HepG2 (cell line): ENCODE measurements around the gene DNAAF8. TPM values are rescaled to one million over a fixed set of nuclear protein-coding genes. Genes with fewer than 3 reads are reported as not detected.

Experiments used
- FOXA1 ChIP-seq, 2 experiments: fragments of 450-650 bp in 1 of 2; sonication (generic) in 1 of 2; formaldehyde crosslinking in 1 of 2; IDR thresholded peaks; 2 replicates each; pipeline versions ENCODE4 v1.4.0 to v1.6.1; 2016 to 2020; ENCODE audit warnings: missing genetic modification reagents in 1 of 2
- HOXA5 ChIP-seq: sonication (generic); formaldehyde crosslinking; IDR thresholded peaks from 2 replicates; pipeline ENCODE4 v1.4.0; 2020; ENCODE audit warnings: missing genetic modification reagents
- KLF16 ChIP-seq, 2 experiments: sonication (generic) in 1 of 2; formaldehyde crosslinking in 1 of 2; IDR thresholded peaks; 2 replicates each; pipeline versions ENCODE4 v1.6.1 to v1.8.0; 2016 to 2023; ENCODE audit warnings: missing genetic modification reagents in 2 of 2, missing compliant biosample characterization in 1 of 2
- RBFOX2 ChIP-seq: fragments of 200-400 bp; formaldehyde crosslinking; IDR thresholded peaks from 2 replicates; pipeline ENCODE4 v1.6.1; 2017; ENCODE audit warnings: low read depth, mild to moderate bottlenecking, low read length
- SATB2 ChIP-seq: sonication (generic); formaldehyde crosslinking; IDR thresholded peaks from 2 replicates; pipeline ENCODE4 v1.5.0; 2020; ENCODE audit warnings: missing genetic modification reagents
- TCF12 ChIP-seq, 2 experiments: fragments of 450-650 bp in 1 of 2; sonication (generic) in 1 of 2; formaldehyde crosslinking in 1 of 2; IDR thresholded peaks; 2 replicates each; pipeline versions ENCODE4 v1.6.1 to v1.8.0; 2017 to 2022; ENCODE audit warnings: antibody characterized with exemption in 1 of 2, mild to moderate bottlenecking in 1 of 2, missing genetic modification reagents in 1 of 2, moderate library complexity in 1 of 2
- ZFP90 ChIP-seq: sonication (generic); formaldehyde crosslinking; IDR thresholded peaks from 2 replicates; pipeline ENCODE4 v1.8.0; 2022; ENCODE audit warnings: missing genetic modification reagents, mild to moderate bottlenecking, inconsistent platforms, borderline replicate concordance
- ZNF12 ChIP-seq: sonication (generic); formaldehyde crosslinking; IDR thresholded peaks from 2 replicates; pipeline ENCODE4 v1.5.0; 2020; ENCODE audit warnings: missing genetic modification reagents
- ZNF143 ChIP-seq: sonication (generic); formaldehyde crosslinking; IDR thresholded peaks from 2 replicates; pipeline ENCODE4 v1.4.0; 2020; ENCODE audit warnings: missing genetic modification reagents
- ZNF282 ChIP-seq: fragments of 450-650 bp; IDR thresholded peaks from 2 replicates; pipeline ENCODE4 v1.6.1; 2018; ENCODE audit not compliant: partially characterized antibody
- ZSCAN31 ChIP-seq: sonication (generic); formaldehyde crosslinking; IDR thresholded peaks from 2 replicates; pipeline ENCODE4 v1.5.0; 2020; ENCODE audit warnings: low read depth, mild to moderate bottlenecking, missing genetic modification reagents
- polyA plus RNA-seq, 8 experiments: library from polyadenylated mRNA; depleted of rRNA in 3 of 8; stranded (reverse) in 7 of 8; unstranded in 1 of 8; fragments of >200 nt; fragmentation: Illumina TruSeq in 4 of 8; extraction: Trizol in 4 of 8; gene quantifications; 2 replicates each; pipeline versions ENCODE4 v1.2.1 to v1.2.3, GENCODE V29; 2011 to 2016; ENCODE audit warnings: low read depth in 4 of 8, missing spikeins in 1 of 8, mixed read lengths in 1 of 8; ENCODE audit not compliant: insufficient read depth in 1 of 8
- total RNA-seq, 5 experiments: library from RNA; depleted of rRNA; stranded (reverse); fragments of >200 nt; fragmentation: Illumina TruSeq; extraction: Trizol; gene quantifications; 2 replicates each; pipeline ENCODE4 v1.2.3, GENCODE V29; 2016; ENCODE audit warnings: low read depth in 1 of 5
- TF ChIP-seq, protein P1 (sequence below): IDR thresholded peaks from 2 replicates; pipeline ENCODE4 v1.6.1; 2016; ENCODE audit warnings: control low read depth
- TF ChIP-seq, protein P2 (sequence below): sonication (generic); formaldehyde crosslinking; IDR thresholded peaks from 2 replicates; pipeline ENCODE4 v1.4.0; 2020; ENCODE audit warnings: low read depth, mild to moderate bottlenecking, missing genetic modification reagents
- TF ChIP-seq, protein P3 (sequence below): sonication (generic); formaldehyde crosslinking; IDR thresholded peaks from 2 replicates; pipeline ENCODE4 v1.4.0; 2020; ENCODE audit warnings: missing genetic modification reagents
- TF ChIP-seq, protein P4 (sequence below): sonication (generic); formaldehyde crosslinking; IDR thresholded peaks from 2 replicates; pipeline ENCODE4 v1.4.0; 2020; ENCODE audit warnings: missing genetic modification reagents, mild to moderate bottlenecking, borderline replicate concordance
- TF ChIP-seq, protein P5 (sequence below): IDR thresholded peaks from 2 replicates; pipeline ENCODE4 v1.6.1; 2016
- TF ChIP-seq, protein P6 (sequence below): sonication (generic); formaldehyde crosslinking; IDR thresholded peaks from 2 replicates; pipeline ENCODE4 v1.4.0; 2020; ENCODE audit warnings: missing genetic modification reagents; ENCODE audit errors: not compliant biosample characterization

The DNAAF8 gene
- total and polyA plus RNA-seq, 2 of the 13 experiments (the other 11 are each of a cell fraction or from before 2014, with no cell fraction given): 0.44 TPM; not detected in 1

DNA sequence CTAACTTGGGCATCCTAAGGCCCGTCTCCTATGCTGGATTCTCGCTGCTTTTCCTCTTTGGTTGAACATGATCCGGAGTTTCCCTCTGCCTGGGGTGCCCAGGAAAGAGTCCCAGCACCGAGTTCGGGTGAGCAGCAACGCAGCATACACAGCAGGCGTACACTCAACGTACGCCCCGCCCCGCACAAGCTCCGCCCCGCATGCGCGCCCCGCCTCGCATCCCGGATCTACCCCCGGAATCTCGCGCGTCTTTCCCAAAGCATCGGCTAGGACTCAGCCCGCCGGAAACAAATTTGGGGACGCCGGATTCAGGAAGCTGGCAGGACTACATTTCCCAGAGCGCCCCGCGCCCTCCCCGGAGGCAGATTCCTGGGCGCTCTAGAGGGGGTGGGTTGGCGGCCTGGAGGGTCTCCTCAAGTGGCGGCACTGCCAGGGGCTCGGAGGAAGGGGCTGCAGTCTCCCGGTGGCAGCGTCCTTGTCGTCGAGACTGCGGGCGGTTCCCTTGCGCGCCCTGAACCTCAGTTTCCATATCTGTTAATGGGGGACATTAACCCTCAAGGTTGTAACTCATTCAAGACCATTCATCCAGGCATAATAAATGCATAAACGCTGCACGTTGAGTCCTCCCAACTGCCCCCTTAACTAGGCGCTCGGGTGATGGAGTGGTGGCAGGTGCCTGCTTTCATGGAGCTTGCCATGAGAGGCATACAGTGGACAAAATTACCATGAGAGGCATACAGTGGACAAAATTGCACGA is 34.4 kb downstream of the DNAAF8 start (continued):
- TF ChIP-seq FOXA1 (IDR thresholded peaks at IDR 0.05) (no peak), FOXA1 (CRISPR knock-in tag; IDR thresholded peaks at IDR 0.05) (0 out of 2 replicates have a peak, but pooled peaks have one; percentile 6), HOXA5 (CRISPR knock-in tag) (peak; percentile 49), RBFOX2 (peak; percentile 64), ZSCAN31 (CRISPR knock-in tag) (no peak), TCF12 (IDR thresholded peaks at IDR 0.05) (no peak), TCF12 (CRISPR knock-in tag; IDR thresholded peaks at IDR 0.05) (0 out of 2 replicates have a peak, but pooled peaks have one; percentile 28), ZNF12 (peak; percentile 16; the same call in 1 of the 2 replicates), KLF16 (CRISPR knock-in tag; IDR thresholded peaks at IDR 0.05) (0 out of 4 replicates have a peak, but pooled peaks of 1 of the 2 experiments have one; percentile 12), ZNF143 (CRISPR knock-in tag) (peak; percentile 96), ZNF282 (no peak), ZFP90 (CRISPR knock-in tag) (0 out of 2 replicates have a peak, but pooled peaks have one; percentile 66), SATB2 (CRISPR knock-in tag) (no peak)
- TF ChIP-seq, protein P1, sequence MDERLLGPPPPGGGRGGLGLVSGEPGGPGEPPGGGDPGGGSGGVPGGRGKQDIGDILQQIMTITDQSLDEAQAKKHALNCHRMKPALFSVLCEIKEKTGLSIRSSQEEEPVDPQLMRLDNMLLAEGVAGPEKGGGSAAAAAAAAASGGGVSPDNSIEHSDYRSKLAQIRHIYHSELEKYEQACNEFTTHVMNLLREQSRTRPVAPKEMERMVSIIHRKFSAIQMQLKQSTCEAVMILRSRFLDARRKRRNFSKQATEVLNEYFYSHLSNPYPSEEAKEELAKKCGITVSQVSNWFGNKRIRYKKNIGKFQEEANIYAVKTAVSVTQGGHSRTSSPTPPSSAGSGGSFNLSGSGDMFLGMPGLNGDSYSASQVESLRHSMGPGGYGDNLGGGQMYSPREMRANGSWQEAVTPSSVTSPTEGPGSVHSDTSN (CRISPR knock-in tag): no peak
- TF ChIP-seq, protein P2, sequence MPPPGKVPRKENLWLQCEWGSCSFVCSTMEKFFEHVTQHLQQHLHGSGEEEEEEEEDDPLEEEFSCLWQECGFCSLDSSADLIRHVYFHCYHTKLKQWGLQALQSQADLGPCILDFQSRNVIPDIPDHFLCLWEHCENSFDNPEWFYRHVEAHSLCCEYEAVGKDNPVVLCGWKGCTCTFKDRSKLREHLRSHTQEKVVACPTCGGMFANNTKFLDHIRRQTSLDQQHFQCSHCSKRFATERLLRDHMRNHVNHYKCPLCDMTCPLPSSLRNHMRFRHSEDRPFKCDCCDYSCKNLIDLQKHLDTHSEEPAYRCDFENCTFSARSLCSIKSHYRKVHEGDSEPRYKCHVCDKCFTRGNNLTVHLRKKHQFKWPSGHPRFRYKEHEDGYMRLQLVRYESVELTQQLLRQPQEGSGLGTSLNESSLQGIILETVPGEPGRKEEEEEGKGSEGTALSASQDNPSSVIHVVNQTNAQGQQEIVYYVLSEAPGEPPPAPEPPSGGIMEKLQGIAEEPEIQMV: no peak
- TF ChIP-seq, protein P3, sequence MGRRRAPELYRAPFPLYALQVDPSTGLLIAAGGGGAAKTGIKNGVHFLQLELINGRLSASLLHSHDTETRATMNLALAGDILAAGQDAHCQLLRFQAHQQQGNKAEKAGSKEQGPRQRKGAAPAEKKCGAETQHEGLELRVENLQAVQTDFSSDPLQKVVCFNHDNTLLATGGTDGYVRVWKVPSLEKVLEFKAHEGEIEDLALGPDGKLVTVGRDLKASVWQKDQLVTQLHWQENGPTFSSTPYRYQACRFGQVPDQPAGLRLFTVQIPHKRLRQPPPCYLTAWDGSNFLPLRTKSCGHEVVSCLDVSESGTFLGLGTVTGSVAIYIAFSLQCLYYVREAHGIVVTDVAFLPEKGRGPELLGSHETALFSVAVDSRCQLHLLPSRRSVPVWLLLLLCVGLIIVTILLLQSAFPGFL (CRISPR knock-in tag): no peak
- TF ChIP-seq, protein P4, sequence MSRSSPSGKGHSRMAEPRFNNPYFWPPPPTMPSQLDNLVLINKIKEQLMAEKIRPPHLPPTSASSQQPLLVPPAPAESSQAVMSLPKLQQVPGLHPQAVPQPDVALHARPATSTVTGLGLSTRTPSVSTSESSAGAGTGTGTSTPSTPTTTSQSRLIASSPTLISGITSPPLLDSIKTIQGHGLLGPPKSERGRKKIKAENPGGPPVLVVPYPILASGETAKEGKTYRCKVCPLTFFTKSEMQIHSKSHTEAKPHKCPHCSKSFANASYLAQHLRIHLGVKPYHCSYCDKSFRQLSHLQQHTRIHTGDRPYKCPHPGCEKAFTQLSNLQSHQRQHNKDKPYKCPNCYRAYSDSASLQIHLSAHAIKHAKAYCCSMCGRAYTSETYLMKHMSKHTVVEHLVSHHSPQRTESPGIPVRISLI (CRISPR knock-in tag): peak; percentile 26; the same call in 1 of the 2 replicates
- TF ChIP-seq, protein P5, sequence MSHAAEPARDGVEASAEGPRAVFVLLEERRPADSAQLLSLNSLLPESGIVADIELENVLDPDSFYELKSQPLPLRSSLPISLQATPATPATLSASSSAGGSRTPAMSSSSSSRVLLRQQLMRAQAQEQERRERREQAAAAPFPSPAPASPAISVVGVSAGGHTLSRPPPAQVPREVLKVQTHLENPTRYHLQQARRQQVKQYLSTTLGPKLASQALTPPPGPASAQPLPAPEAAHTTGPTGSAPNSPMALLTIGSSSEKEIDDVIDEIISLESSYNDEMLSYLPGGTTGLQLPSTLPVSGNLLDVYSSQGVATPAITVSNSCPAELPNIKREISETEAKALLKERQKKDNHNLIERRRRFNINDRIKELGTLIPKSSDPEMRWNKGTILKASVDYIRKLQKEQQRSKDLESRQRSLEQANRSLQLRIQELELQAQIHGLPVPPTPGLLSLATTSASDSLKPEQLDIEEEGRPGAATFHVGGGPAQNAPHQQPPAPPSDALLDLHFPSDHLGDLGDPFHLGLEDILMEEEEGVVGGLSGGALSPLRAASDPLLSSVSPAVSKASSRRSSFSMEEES (CRISPR knock-in tag): peak; percentile 66
- TF ChIP-seq, protein P6, sequence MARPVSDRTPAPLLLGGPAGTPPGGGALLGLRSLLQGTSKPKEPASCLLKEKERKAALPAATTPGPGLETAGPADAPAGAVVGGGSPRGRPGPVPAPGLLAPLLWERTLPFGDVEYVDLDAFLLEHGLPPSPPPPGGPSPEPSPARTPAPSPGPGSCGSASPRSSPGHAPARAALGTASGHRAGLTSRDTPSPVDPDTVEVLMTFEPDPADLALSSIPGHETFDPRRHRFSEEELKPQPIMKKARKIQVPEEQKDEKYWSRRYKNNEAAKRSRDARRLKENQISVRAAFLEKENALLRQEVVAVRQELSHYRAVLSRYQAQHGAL (CRISPR knock-in tag): no peak
